ENCODE data around the gene L2HGDH.
"Not testable (repeated sequence)": the region's sequence is repeated elsewhere in the genome, so short reads cannot be mapped to it uniquely, and the experiment has no call there.

Gene L2HGDH

DNA sequence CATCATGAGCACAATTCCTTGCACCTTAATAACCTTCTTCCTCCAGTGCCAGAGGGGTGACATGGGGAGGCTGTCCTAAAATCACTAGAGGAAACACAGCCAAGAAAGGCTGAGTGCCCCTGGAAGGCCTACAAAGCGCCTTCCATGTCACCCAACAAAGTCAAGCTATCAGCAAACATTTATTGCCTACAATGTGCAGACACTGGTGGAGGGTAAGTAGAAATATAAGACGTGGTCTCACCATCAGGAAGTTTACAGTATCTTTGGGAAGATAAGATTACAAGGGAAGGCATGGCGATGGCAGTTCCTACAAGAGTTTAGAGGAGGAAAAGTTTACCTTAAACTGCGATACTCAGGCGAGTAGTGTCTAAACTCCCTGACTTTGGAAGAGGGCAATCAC, 28.0 kb upstream of the L2HGDH start:
- in situ Hi-C loops (cut with HindIII; ENCODE audit: low sequenced_read_pairs) = no loop called here

DNA sequence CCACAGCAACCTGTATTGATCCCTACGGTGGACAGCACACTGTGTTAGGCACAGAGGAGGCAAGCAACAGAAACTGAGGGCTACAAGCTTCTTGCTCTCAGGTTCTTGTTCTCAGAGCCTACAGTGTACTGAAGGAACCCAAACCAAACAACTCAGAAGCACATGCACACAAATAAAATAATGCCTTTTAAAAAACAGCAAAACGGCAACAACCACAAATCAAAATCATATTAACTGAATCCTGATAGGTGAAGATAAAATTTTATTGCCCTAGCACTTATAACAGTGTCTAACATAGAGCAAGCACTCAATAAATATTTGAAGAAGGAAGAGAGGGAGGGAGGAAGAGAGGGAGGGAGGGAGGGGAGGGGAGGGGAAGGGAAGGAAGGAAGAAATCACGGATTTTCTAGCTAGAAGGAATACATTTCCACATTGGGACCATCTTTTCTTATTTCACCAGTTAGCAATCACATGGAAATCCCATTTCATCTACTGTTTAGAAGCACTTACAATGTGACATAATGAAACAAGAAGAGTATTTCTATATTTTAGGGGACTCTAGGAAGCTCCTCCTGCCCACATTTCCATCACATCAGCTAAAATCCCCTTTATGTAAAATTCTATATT, 27.3 kb upstream of the L2HGDH start:
- in situ Hi-C loops (cut with HindIII; ENCODE audit: low sequenced_read_pairs) = no loop called here

- in situ Hi-C loops (cut with HindIII; ENCODE audit: low sequenced_read_pairs) = no loop called here
Measured at GRCh38 chr14:50338587-50338986, 26.6 kb upstream of the L2HGDH start.

- in situ Hi-C loops (cut with HindIII; ENCODE audit: low sequenced_read_pairs) = no loop called here
Measured at GRCh38 chr14:50335989-50336824, 24.2 kb upstream of the L2HGDH start.

GRCh38 chr14:50335389-50335788, 23.4 kb upstream of the L2HGDH start:
- in situ Hi-C loops (cut with HindIII; ENCODE audit: low sequenced_read_pairs) = no loop called here

GRCh38 chr14:50334211-50334610, 22.2 kb upstream of the L2HGDH start:
- in situ Hi-C loops (cut with HindIII; ENCODE audit: low sequenced_read_pairs) = no loop called here

- in situ Hi-C loops (cut with HindIII; ENCODE audit: low sequenced_read_pairs) = no loop called here
Measured at GRCh38 chr14:50333014-50333509, 21.0 kb upstream of the L2HGDH start.

- in situ Hi-C loops (cut with HindIII; ENCODE audit: low sequenced_read_pairs) = no loop called here
Measured at GRCh38 chr14:50331596-50331995, 19.6 kb upstream of the L2HGDH start.

DNA sequence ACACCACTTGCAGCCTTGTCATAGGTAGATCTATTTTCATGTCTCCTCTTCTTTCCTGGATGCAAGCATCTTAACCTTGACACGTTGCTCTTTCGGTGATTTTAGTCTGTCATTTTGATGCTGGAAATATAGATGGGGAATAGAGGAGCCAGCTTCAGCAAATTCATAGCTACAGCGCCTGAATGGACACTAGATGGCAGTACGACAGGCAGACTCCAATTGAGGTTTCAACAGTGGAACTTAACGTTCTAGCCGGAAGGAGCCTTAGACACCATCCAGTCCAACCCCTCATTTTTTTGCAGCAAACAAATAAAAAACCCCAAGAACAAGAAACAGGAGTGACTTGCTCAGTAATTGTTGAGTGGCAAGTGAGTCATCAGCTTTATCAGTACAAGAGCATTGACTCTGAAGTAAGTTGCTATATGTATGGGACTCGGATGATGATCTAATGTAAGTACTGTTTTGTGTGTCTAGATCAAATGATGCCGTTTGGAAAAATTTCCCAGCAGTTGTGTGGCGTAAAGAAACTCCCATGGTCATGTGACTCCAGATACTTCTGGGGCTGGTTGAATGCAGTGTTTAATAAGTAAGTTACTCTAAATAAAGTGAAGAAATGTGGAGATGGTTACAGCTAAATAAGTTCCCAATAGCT, 9.1 kb upstream of the L2HGDH start:
- in situ Hi-C loops (cut with HindIII; ENCODE audit: low sequenced_read_pairs) = no loop called here

- in situ Hi-C loops (cut with HindIII; ENCODE audit: low sequenced_read_pairs) = no loop called here
Measured at GRCh38 chr14:50320283-50320682, 8.3 kb upstream of the L2HGDH start.

DNA sequence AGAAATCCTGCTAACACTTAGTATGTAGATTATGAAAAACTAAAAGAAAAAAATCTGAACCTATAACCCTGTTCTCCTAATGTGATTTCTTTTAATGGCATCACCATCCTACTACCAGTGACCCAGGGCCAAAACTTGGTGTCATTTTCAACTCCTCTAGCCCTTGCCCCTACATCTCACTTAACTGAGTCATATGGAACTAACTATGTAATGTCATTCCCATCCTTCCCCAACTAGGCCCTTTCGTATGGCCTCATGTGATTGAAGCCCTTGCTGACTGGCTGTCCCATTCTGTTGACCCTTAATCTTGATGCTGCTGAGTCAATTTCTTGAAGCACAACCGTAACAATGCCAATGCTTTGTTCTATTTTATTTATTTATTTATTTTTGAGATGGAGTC, 7.7 kb upstream of the L2HGDH start:
- in situ Hi-C loops (cut with HindIII; ENCODE audit: low sequenced_read_pairs) = no loop called here

DNA sequence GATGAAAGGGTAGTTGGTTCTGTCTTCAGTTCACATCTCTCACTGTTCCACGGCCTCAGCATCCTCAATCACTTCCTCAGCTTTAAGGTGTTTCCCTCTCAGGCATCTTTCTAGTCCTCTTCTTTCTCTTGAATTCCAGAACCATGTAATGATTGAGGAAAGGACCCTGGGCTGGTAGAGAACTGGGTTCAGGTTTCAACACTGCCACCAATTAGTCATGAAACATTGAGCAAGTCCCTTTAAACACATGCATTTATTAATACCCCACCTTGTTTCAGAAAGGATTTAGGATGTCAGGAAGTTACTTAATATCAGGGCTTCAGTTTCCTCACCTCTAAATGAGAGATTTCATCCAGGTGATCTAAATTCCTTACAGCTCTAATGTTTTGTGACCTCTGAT, 7.3 kb upstream of the L2HGDH start:
- in situ Hi-C loops (cut with HindIII; ENCODE audit: low sequenced_read_pairs) = no loop called here

GRCh38 chr14:50318031-50318626, 6.1 kb upstream of the L2HGDH start:
- in situ Hi-C loops (cut with HindIII; ENCODE audit: low sequenced_read_pairs) = no loop called here

- in situ Hi-C loops (cut with HindIII; ENCODE audit: low sequenced_read_pairs) = not testable (repeated sequence)
Measured at GRCh38 chr14:50314098-50314497, 2.1 kb upstream of the L2HGDH start.

- in situ Hi-C loops (cut with HindIII; ENCODE audit: low sequenced_read_pairs) = no loop called here
Measured at GRCh38 chr14:50312734-50313054, 665 bp upstream of the L2HGDH start.

GRCh38 chr14:50311337-50311971, 575 bp downstream of the L2HGDH start:
- in situ Hi-C loops (cut with HindIII; ENCODE audit: low sequenced_read_pairs) = no loop called here

- in situ Hi-C loops (cut with HindIII; ENCODE audit: low sequenced_read_pairs) = no loop called here
Measured at GRCh38 chr14:50310445-50310844, 1.6 kb downstream of the L2HGDH start.

DNA sequence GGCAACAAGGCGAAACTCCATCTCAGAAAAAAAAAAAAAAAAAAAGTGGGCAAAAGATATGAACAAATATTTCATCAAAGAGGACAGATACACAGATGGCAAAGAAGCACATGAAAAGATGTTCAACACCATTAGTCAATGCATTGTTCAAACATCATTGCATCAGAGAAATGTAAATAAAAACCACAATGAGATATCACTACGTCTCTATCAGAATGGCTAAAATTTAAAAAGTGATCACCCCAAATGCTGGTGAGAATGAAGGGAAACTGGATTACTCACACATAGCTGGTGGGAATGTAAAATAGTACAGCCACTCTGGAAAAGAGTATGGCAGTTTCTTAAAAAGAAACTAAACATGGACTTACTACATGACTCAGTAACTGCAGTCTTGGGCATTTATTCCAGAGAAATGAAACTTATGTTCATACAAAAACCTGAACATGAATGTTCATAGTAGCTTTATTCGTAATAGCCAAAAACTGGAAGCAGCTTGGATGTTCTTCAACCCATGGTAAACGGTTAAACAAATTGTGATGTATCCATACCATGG, 3.6 kb downstream of the L2HGDH start:
- in situ Hi-C loops (cut with HindIII; ENCODE audit: low sequenced_read_pairs) = no loop called here

DNA sequence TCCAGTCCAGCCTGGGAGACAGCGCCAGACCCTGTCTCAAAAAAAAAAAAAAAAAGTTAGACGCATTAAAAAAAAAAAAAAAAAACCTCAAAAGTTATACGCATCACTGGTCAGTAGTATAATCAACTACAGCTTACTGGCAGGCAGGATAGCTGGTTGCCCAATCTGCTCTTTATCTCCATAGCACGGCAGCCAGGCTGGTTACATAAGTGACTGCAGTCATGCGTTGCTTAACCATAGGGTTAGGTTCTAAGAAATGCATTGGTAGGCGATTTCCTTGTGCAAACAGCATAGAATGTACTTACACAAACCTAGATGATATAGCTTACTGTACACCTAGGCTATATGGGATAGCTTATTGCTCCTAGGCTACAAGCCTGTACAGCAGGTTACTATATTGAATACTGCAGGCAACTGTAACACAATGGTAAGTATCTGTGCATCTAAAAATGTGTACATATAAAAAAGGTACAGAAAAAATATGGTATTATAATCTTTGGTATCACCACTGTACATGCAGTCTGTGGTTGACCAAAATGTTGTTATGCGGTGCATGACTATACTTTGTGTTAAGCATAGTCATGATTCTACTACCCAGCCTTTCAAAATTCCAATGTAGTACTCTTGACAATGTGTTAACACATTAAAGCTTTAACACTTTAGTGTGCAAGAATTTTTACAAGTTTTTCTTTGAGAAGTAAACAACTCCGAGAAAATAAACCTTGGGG, 8.1 kb downstream of the L2HGDH start:
- in situ Hi-C loops (cut with HindIII; ENCODE audit: low sequenced_read_pairs) = no loop called here

DNA sequence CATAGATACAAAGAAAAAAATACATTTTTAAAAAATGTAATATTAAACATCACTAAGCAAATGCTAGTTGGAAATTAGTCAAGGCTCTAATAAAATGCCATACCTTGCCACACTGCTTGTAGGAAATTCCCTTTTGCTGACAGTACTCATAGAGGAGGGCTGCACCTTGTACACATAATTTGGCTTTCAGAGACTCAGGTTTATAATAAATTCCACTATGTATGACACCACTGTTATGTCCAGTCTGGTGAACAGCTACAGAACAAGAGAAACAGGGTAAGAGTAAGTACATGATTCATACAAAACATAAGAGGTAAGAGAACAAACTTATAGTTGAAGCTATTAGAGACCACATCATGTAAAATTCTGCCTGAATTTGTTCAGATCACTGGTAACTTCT, 10.1 kb downstream of the L2HGDH start:
- in situ Hi-C loops (cut with HindIII; ENCODE audit: low sequenced_read_pairs) = no loop called here
